HEK293 (cell line): Measurements from ENCODE around the gene ADA.
A peak's percentile ranks its signal among the peaks of the same experiment; 100 is the strongest.

Experiments used
- CTCF ChIA-PET: fragments of 350-600 bp; formaldehyde crosslinking; extraction: SDS; loops from one replicate; lab custom pipeline; 2021; ENCODE audit warnings: antibody characterized with exemption; lab: Yijun Ruan, JAX
- POLR2A ChIA-PET: fragments of 300-600 bp; formaldehyde crosslinking; extraction: SDS; loops from one replicate; lab custom pipeline; 2020; ENCODE audit warnings: antibody characterized with exemption, inconsistent platforms; lab: Yijun Ruan, JAX
- H3K27ac ChIP-seq: fragments of 200-500 bp; sonication (Bioruptor generic); 2 replicates; pipeline ENCODE4 v1.5.1; 2014; ENCODE audit warnings: low read depth, low read length, control low read depth, inconsistent platforms; ENCODE audit errors: extremely low read depth
- H3K36me3 ChIP-seq, 2 experiments: fragments of 200-500 bp in 1 of 2; sonication (Bioruptor generic) in 1 of 2; 1 replicate in 1 of 2; 2 replicates in 1 of 2; pipeline ENCODE4 v1.5.1; 2014 to 2017; ENCODE audit warnings: inconsistent platforms in 2 of 2, low read length in 2 of 2; ENCODE audit not compliant: control insufficient read depth in 2 of 2, insufficient read depth in 1 of 2
- H3K4me1 ChIP-seq: fragments of 200-500 bp; sonication (Bioruptor generic); 2 replicates; pipeline ENCODE4 v1.5.1; 2014; ENCODE audit warnings: mild to moderate bottlenecking, low read length, inconsistent platforms; ENCODE audit not compliant: control insufficient read depth, insufficient read depth
- H3K4me3 ChIP-seq: 2 replicates; pipeline ENCODE4 v1.5.1; 2011; ENCODE audit warnings: low read depth, mild to moderate bottlenecking, control low read depth, low read length, moderate library complexity
- H3K9me3 ChIP-seq: fragments of 200-500 bp; sonication (Bioruptor generic); 2 replicates; pipeline ENCODE4 v1.5.1; 2014; ENCODE audit warnings: low read depth, low read length, inconsistent platforms; ENCODE audit not compliant: control insufficient read depth, insufficient read depth
- EGR2 ChIP-seq: fragments of 450-650 bp; formaldehyde crosslinking; IDR thresholded peaks from 2 replicates; pipeline ENCODE4 v1.5.1; 2016; ENCODE audit warnings: low read depth, missing biosample characterization, missing genetic modification characterization
- FEZF1 ChIP-seq: fragments of 450-650 bp; formaldehyde crosslinking; IDR thresholded peaks from 2 replicates; pipeline ENCODE4 v1.5.1; 2016; ENCODE audit warnings: missing biosample characterization, missing genetic modification characterization
- GLI4 ChIP-seq: fragments of 450-650 bp; formaldehyde crosslinking; IDR thresholded peaks from 2 replicates; pipeline ENCODE4 v1.5.1; 2016; ENCODE audit warnings: missing biosample characterization, missing genetic modification characterization
- OSR2 ChIP-seq: fragments of 450-650 bp; formaldehyde crosslinking; IDR thresholded peaks from 2 replicates; pipeline ENCODE4 v1.5.1; 2016; ENCODE audit warnings: missing biosample characterization, missing genetic modification characterization
- PRDM1 ChIP-seq: fragments of 450-650 bp; formaldehyde crosslinking; IDR thresholded peaks from 2 replicates; pipeline ENCODE4; 2016; ENCODE audit warnings: missing biosample characterization, missing genetic modification characterization
- SCRT1 ChIP-seq: fragments of 450-650 bp; formaldehyde crosslinking; IDR thresholded peaks from 2 replicates; pipeline ENCODE4 v1.5.1; 2016; ENCODE audit warnings: missing biosample characterization, missing genetic modification characterization, borderline replicate concordance
- WT1 ChIP-seq: fragments of 450-650 bp; formaldehyde crosslinking; IDR thresholded peaks from 2 replicates; pipeline ENCODE4 v1.5.1; 2016; ENCODE audit warnings: missing biosample characterization, missing genetic modification characterization
- ZFP3 ChIP-seq: fragments of 450-650 bp; formaldehyde crosslinking; IDR thresholded peaks from 2 replicates; pipeline ENCODE4 v1.5.1; 2016; ENCODE audit warnings: low read depth, missing biosample characterization, missing genetic modification characterization
- ZIC2 ChIP-seq: fragments of 450-650 bp; formaldehyde crosslinking; IDR thresholded peaks from 2 replicates; pipeline ENCODE4 v1.5.1; 2016; ENCODE audit warnings: missing biosample characterization, missing genetic modification characterization
- ZNF138 ChIP-seq: fragments of 450-650 bp; formaldehyde crosslinking; IDR thresholded peaks from 2 replicates; pipeline ENCODE4 v1.5.1; 2016; ENCODE audit warnings: missing biosample characterization, missing genetic modification characterization, borderline replicate concordance
- ZNF155 ChIP-seq: fragments of 450-650 bp; formaldehyde crosslinking; IDR thresholded peaks from 2 replicates; pipeline ENCODE4 v1.5.1; 2016; ENCODE audit warnings: missing biosample characterization, missing genetic modification characterization
- ZNF433 ChIP-seq: fragments of 450-650 bp; formaldehyde crosslinking; IDR thresholded peaks from 2 replicates; pipeline ENCODE4 v1.5.1; 2016; ENCODE audit warnings: missing biosample characterization, missing genetic modification characterization, low read depth
- ZNF473 ChIP-seq: fragments of 450-650 bp; formaldehyde crosslinking; IDR thresholded peaks from 2 replicates; pipeline ENCODE4 v1.5.1; 2017; ENCODE audit warnings: missing biosample characterization, missing genetic modification characterization
- ZNF558 ChIP-seq: fragments of 450-650 bp; formaldehyde crosslinking; IDR thresholded peaks from 2 replicates; pipeline ENCODE4 v1.5.1; 2016; ENCODE audit warnings: missing biosample characterization, missing genetic modification characterization
- ZNF626 ChIP-seq: fragments of 450-650 bp; sonication (Bioruptor Pico); formaldehyde crosslinking; IDR thresholded peaks from 2 replicates; pipeline ENCODE4 v1.5.1; 2018; ENCODE audit warnings: missing biosample characterization, missing genetic modification characterization, inconsistent platforms
- ZNF629 ChIP-seq: fragments of 450-650 bp; formaldehyde crosslinking; IDR thresholded peaks from 2 replicates; pipeline ENCODE4 v1.5.1; 2017; ENCODE audit warnings: missing biosample characterization, missing genetic modification characterization
- ZNF792 ChIP-seq: fragments of 450-650 bp; formaldehyde crosslinking; IDR thresholded peaks from 2 replicates; pipeline ENCODE4 v1.5.1; 2016; ENCODE audit warnings: missing biosample characterization, missing genetic modification characterization
- ZNF830 ChIP-seq: fragments of 450-650 bp; IDR thresholded peaks from 2 replicates; pipeline ENCODE4 v1.5.0; 2018; ENCODE audit warnings: missing biosample characterization, missing genetic modification characterization, low read depth, mild to moderate bottlenecking, moderate library complexity
- TF ChIP-seq, protein P1 (sequence below): fragments of 450-650 bp; formaldehyde crosslinking; conservative IDR thresholded peaks from 2 replicates; pipeline ENCODE4 v1.5.1; 2016; ENCODE audit warnings: low read depth, missing biosample characterization, missing genetic modification characterization
- TF ChIP-seq, protein P2 (sequence below): fragments of 450-650 bp; formaldehyde crosslinking; IDR thresholded peaks from 2 replicates; pipeline ENCODE4 v1.5.1; 2016; ENCODE audit warnings: missing biosample characterization, missing genetic modification characterization
- TF ChIP-seq, protein P3 (sequence below): IDR thresholded peaks from 2 replicates; pipeline ENCODE4 v1.6.1; 2011; ENCODE audit warnings: mild to moderate bottlenecking, low read depth, low read length, borderline replicate concordance
- TF ChIP-seq, protein P4 (sequence below): fragments of 450-650 bp; formaldehyde crosslinking; IDR thresholded peaks from 2 replicates; pipeline ENCODE4 v1.5.1; 2017; ENCODE audit warnings: missing biosample characterization, missing genetic modification characterization

ADA gene

DNA sequence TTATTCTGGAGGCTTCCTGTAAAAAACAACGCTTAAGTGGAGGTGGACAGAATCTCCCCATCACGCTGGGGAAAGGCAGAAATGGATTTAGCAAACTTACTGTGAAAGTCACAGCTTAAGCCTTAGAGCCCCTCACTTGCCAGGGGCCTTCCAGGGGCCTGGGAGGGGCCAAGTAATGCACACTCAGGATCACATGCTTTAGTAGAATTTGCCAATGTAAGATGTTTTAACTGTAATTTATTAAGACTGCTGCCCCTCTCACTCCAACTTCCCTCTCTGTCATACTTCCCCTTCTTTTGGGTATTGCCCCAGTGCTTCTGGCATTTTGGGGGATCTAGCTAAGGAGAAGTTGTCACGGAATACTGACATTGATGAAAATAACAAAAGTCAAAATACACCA is 12.6 kb upstream of the ADA start (continued):
- TF ChIP-seq, protein P1, sequence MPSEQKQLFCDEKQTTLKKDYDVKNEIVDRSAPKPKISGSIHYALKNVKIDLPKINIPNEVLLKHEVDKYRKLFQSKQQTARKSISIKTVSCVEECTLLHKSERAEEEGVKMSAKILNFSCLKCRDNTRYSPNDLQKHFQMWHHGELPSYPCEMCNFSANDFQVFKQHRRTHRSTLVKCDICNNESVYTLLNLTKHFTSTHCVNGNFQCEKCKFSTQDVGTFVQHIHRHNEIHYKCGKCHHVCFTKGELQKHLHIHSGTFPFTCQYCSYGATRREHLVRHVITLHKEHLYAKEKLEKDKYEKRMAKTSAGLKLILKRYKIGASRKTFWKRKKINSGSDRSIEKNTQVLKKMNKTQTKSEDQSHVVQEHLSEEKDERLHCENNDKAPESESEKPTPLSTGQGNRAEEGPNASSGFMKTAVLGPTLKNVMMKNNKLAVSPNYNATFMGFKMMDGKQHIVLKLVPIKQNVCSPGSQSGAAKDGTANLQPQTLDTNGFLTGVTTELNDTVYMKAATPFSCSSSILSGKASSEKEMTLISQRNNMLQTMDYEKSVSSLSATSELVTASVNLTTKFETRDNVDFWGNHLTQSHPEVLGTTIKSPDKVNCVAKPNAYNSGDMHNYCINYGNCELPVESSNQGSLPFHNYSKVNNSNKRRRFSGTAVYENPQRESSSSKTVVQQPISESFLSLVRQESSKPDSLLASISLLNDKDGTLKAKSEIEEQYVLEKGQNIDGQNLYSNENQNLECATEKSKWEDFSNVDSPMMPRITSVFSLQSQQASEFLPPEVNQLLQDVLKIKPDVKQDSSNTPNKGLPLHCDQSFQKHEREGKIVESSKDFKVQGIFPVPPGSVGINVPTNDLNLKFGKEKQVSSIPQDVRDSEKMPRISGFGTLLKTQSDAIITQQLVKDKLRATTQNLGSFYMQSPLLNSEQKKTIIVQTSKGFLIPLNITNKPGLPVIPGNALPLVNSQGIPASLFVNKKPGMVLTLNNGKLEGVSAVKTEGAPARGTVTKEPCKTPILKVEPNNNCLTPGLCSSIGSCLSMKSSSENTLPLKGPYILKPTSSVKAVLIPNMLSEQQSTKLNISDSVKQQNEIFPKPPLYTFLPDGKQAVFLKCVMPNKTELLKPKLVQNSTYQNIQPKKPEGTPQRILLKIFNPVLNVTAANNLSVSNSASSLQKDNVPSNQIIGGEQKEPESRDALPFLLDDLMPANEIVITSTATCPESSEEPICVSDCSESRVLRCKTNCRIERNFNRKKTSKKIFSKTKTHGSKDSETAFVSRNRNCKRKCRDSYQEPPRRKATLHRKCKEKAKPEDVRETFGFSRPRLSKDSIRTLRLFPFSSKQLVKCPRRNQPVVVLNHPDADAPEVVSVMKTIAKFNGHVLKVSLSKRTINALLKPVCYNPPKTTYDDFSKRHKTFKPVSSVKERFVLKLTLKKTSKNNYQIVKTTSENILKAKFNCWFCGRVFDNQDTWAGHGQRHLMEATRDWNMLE (tag by site-specific recombination): no peak
- TF ChIP-seq ZNF433 (tag by site-specific recombination) (no peak), ZNF792 (no peak)

DNA sequence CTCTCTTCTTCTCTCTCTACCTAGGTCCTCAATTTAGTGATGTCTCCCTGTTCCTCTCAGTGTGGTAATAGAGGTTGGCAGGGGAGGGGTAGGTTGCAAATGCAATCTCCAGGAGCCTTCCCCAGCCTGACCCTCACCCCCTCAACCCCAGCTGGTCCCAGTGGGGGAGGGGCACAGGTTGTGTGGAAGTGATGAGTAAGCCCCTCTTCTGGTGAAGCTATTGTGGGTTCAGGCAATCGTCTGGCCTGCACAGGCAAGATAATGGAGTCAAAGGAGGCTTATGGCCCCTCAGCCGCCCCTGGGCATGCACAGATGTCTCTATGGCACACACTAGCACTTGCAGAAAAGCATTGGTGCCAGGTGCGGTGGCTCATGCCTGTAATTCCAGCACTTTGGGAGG is 10.8 kb upstream of the ADA start:
- TF ChIP-seq OSR2 (tag by site-specific recombination) (no peak), ZNF138 (no peak), FEZF1 (tag by site-specific recombination) (no peak), ZNF473 (tag by site-specific recombination) (no peak), SCRT1 (tag by site-specific recombination) (no peak), ZNF626 (tag by site-specific recombination) (no peak)
- H3K9me3 ChIP-seq: no peaks in the 10 kb centered on the region
- H3K4me3 ChIP-seq: no peak overlapping the region
- ChIA-PET CTCF (interaction anchor here (1.8 kb wide), 2 partner anchors 22 to 67 kb away, joined by 4 to 5 read pairs; no protein-coding TSS in a partner anchor), POLR2A (no interaction called here)
- no peaks in the 10 kb centered on the region for H3K4me1 ChIP-seq
- no peak overlapping the region for H3K27ac ChIP-seq
- H3K36me3 ChIP-seq: no peaks in the 10 kb centered on the region

DNA sequence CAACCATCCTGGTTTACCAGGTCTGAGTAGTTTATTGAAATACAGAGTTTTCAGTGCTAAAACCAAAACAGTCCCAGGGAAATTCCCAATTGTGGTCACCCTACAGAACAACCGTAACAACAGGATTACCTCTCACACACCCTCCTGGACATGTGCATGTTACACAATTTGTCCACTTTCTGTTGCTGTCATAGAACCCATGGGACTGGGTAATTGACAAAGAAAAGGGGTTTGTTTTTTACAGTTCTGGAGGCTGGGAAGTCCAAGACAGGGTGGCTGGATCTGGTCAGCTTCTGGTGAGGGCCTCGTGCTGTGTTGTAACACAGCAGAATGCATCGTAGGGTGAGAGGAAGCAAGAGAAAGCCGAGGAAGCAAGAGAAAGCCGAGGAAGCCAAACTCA is 9.1 kb upstream of the ADA start:
- Histone ChIP-seq H3K4me1 (no peaks in the 10 kb centered on the region), H3K36me3 (no peaks in the 10 kb centered on the region), H3K9me3 (no peaks in the 10 kb centered on the region), H3K4me3 (no peak overlapping the region), H3K27ac (no peak overlapping the region)
- POLR2A ChIA-PET: no interaction called here
- CTCF ChIA-PET: interaction anchor here (0.9 to 1.8 kb wide), 2 partner anchors 23 to 24 kb away, joined by 4 to 6 read pairs; no protein-coding TSS in a partner anchor
- no peak for TF ChIP-seq ZNF830 (tag by site-specific recombination)
- TF ChIP-seq PRDM1: peak; percentile 57

DNA sequence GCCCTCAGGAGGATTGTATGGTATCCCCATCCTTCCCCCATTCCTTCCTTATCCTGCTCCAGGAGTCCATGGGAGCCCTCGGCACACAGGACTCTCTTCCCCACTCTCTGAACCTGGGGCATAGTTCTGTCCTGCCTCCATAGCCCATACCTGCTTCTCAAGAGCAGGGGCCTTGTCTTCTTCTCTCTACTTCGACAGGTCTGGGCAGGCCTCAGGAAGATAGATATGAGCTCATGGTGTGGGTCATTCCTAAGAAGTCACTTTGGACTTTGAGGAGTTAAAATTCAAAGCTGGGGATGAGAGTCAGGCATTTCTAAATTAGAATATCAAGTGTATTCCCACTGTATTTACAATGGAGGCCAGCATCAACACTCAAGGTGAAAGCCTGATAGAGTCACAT is 8.4 kb upstream of the ADA start:
- Histone ChIP-seq H3K4me3 (no peak overlapping the region), H3K9me3 (no peaks in the 10 kb centered on the region), H3K36me3 (no peaks in the 10 kb centered on the region), H3K4me1 (no peaks in the 10 kb centered on the region), H3K27ac (no peak overlapping the region)
- ChIA-PET CTCF (interaction anchor here (0.9 kb wide), 1 partner anchor 24 kb away, joined by 6 read pairs; no protein-coding TSS in a partner anchor), POLR2A (no interaction called here)
- TF ChIP-seq ZIC2 (tag by site-specific recombination) (no peak), FEZF1 (tag by site-specific recombination) (no peak), ZNF473 (tag by site-specific recombination) (no peak), ZFP3 (tag by site-specific recombination) (no peak), WT1 (tag by site-specific recombination) (no peak), EGR2 (no peak), GLI4 (tag by site-specific recombination) (no peak), ZNF558 (tag by site-specific recombination) (no peak), ZNF629 (tag by site-specific recombination) (no peak), ZNF155 (tag by site-specific recombination) (no peak)
- TF ChIP-seq, protein P2, sequence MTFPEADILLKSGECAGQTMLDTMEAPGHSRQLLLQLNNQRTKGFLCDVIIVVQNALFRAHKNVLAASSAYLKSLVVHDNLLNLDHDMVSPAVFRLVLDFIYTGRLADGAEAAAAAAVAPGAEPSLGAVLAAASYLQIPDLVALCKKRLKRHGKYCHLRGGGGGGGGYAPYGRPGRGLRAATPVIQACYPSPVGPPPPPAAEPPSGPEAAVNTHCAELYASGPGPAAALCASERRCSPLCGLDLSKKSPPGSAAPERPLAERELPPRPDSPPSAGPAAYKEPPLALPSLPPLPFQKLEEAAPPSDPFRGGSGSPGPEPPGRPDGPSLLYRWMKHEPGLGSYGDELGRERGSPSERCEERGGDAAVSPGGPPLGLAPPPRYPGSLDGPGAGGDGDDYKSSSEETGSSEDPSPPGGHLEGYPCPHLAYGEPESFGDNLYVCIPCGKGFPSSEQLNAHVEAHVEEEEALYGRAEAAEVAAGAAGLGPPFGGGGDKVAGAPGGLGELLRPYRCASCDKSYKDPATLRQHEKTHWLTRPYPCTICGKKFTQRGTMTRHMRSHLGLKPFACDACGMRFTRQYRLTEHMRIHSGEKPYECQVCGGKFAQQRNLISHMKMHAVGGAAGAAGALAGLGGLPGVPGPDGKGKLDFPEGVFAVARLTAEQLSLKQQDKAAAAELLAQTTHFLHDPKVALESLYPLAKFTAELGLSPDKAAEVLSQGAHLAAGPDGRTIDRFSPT (tag by site-specific recombination): no peak
- TF ChIP-seq, protein P3, sequence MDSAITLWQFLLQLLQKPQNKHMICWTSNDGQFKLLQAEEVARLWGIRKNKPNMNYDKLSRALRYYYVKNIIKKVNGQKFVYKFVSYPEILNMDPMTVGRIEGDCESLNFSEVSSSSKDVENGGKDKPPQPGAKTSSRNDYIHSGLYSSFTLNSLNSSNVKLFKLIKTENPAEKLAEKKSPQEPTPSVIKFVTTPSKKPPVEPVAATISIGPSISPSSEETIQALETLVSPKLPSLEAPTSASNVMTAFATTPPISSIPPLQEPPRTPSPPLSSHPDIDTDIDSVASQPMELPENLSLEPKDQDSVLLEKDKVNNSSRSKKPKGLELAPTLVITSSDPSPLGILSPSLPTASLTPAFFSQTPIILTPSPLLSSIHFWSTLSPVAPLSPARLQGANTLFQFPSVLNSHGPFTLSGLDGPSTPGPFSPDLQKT: no peak
- TF ChIP-seq, protein P4, sequence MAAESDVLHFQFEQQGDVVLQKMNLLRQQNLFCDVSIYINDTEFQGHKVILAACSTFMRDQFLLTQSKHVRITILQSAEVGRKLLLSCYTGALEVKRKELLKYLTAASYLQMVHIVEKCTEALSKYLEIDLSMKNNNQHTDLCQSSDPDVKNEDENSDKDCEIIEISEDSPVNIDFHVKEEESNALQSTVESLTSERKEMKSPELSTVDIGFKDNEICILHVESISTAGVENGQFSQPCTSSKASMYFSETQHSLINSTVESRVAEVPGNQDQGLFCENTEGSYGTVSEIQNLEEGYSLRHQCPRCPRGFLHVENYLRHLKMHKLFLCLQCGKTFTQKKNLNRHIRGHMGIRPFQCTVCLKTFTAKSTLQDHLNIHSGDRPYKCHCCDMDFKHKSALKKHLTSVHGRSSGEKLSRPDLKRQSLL (tag by site-specific recombination): no peak
